HG03039 (cell line): Measurements from ENCODE around the gene MINPP1.
"Not testable (repeated sequence)": the region's sequence is repeated elsewhere in the genome, so short reads cannot be mapped to it uniquely, and the experiment has no call there.

Source experiments
- ATAC-seq: cut with Tn5 transposase; IDR thresholded peaks from one replicate; pipeline ENCODE4 v1.9.1; 2021; ENCODE audit warnings: mild to moderate bottlenecking, moderate library complexity; ENCODE audit not compliant: unreplicated experiment

MINPP1 gene, protein sequence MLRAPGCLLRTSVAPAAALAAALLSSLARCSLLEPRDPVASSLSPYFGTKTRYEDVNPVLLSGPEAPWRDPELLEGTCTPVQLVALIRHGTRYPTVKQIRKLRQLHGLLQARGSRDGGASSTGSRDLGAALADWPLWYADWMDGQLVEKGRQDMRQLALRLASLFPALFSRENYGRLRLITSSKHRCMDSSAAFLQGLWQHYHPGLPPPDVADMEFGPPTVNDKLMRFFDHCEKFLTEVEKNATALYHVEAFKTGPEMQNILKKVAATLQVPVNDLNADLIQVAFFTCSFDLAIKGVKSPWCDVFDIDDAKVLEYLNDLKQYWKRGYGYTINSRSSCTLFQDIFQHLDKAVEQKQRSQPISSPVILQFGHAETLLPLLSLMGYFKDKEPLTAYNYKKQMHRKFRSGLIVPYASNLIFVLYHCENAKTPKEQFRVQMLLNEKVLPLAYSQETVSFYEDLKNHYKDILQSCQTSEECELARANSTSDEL

DNA sequence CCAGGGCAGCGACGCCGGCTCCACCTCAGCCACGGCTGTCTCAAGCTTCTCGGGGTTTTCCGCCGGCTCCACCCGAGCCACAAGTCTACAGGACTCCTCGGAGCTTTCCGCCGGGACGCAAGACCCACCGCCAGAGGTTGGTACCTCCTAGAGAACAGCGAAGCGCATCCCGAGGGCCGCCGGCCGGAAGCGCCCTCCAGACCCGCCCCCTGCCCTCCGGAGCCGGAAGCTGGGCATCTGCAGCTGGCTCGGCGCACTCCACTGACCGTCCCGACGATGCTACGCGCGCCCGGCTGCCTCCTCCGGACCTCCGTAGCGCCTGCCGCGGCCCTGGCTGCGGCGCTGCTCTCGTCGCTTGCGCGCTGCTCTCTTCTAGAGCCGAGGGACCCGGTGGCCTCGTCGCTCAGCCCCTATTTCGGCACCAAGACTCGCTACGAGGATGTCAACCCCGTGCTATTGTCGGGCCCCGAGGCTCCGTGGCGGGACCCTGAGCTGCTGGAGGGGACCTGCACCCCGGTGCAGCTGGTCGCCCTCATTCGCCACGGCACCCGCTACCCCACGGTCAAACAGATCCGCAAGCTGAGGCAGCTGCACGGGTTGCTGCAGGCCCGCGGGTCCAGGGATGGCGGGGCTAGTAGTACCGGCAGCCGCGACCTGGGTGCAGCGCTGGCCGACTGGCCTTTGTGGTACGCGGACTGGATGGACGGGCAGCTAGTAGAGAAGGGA lies at the start of gene MINPP1:
MINPP1 (plus strand) TSS at position 254 of the 726 bp plus-strand sequence; CDS start at position 277, 23 bp downstream.
- ATAC-seq: peak; percentile 85

DNA sequence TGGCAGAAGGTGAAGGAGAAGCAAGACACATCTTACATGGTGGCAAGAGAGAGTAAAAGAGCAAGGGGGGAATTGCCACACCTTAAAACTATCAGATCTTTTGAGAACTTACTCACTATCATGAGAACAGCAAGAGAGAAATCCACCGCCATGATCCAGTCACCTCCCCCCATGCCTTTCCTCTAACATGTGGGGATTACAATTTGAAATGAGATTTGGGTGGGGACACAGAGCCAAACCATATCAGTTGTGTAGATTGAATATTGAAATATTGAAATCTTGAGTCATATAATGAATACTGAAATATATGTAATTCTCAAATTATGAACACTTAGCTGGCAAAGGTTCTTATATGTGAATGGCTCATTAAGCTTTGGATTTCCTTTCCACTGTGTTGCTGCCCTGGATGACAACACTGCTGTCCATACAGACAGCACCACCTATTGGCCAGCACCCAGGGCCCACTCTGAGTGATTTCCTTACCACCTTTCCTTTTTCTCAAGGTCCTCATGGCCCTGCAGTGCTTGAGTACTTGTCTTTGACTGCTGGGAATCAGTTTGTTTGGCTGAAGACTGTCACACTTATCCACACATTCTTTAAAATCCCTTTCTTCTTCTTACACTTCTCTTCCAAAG lies 48.0 kb upstream of the MINPP1 start:
- ATAC-seq: not testable (repeated sequence)

- not testable (repeated sequence) for ATAC-seq
These were observed 42.9 kb upstream of the MINPP1 start for GRCh38 chr10:87461751-87462150.

GRCh38 chr10:87466849-87467248 lies 37.8 kb upstream of the MINPP1 start:
- ATAC-seq: not testable (repeated sequence)

DNA sequence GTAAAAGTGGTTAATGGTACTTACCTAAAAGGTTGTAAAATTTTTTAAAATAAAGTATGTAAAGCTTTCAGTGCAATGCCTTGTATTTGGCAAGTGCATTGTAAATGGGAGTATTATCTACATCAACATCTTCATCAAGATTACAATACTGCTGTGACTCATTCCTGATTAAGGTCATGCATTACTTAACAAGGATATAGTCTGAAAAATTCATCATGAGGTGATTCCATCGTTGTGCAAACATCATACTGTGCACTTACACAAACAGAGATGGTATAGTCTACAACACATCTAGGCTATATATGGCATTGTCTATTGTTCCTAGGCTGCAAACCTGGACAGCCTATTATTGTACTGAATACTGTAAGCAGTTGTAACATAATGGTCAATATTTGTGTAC lies 16.0 kb upstream of the MINPP1 start:
- ATAC-seq: not testable (repeated sequence)

- ATAC-seq: not testable (repeated sequence)
These were observed 14.4 kb upstream of the MINPP1 start for GRCh38 chr10:87490285-87490684.

DNA sequence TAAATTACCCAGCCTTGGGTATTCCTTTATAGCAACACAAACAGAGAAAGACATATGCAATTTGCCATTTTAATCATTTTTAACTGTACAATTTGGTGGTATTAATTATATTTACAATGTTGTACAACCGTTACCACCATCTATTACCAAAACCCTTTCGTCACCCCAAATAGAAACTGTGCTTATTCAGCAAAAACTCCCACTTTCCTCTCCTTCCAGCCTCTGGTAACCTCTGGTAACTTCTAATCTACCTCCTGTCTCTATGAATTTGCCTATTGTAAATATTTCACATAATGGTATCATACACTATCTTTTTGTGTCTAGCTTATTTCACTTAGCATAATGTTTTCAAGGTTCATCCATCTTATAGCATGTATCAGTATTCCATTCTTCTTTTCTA lies 12.2 kb upstream of the MINPP1 start:
- not testable (repeated sequence) for ATAC-seq

GRCh38 chr10:87495446-87495845 lies 9.2 kb upstream of the MINPP1 start:
- not testable (repeated sequence) for ATAC-seq

- not testable (repeated sequence) for ATAC-seq
These were observed 7.3 kb upstream of the MINPP1 start for GRCh38 chr10:87497386-87497785.

DNA sequence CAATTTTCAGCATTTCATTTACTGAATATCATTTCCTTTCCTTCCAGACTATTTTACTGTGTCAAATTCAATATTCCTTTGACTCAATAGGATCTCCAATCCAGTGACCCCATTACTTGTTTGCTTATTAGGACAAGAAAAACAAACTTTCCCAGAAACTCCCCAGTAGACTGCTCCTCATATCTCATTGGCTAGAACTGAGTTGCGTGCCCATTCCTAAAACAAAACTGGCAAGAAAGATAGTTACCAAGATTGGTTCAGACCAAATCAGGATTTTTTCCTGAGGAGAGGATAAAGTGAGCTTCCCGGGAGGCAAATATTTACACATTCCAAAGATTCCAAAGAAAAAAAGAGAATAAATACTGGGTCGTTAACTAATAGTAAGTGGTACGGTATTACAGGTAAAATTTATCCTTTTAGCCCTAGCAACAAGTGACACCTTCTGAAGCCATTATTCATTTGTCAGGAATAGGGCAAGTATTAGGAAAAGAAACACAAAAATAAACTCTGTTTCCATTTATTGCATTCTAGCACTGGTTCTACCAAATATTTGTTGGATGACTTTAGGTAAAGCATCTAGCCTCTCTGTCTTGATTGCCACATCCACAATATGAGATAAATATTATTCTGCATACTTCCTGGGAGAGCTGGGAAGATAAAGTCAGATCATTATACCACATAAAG lies 6.4 kb upstream of the MINPP1 start:
- not testable (repeated sequence) for ATAC-seq

DNA sequence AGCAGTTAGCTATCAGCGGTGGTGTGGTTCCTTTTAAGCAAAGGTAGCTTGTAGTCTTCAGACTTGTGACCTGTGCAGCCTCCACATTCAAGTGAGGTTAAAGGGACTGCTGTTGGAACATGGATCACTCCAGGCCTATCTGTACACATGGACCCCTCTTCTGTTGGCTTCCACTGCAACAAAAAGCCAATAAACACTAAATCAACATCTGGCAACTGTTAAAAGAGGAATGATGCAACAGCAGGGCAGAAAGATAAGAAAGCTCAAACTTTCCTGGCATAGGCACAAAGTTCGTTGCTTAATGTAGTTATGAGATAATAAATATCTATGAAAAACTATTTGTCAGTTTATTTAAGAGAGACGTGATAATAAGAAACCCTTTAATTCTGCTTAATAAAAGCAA lies 4.0 kb upstream of the MINPP1 start:
- ATAC-seq: no peak

- ATAC-seq: no peak
These were observed 1.3 kb upstream of the MINPP1 start for GRCh38 chr10:87503401-87503800.

GRCh38 chr10:87503886-87504285 lies 807 bp upstream of the MINPP1 start:
- ATAC-seq: no peak

DNA sequence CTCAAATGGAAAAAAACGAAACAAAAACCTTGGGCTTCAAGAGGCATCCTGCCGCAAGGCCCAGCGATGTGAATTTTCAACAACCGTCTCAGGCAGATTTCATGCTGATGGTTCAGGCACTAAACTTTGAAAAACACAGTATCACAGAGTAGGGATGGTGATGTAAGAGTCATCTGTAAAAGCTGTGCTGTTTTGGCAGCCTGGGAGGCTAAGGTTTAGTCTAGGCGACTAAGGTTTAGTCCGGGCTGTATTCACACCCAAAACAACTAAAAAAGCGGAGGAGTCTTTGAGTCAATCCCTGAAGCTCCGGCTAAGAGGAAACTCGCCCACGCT lies 420 bp upstream of the MINPP1 start:
- no peak for ATAC-seq

DNA sequence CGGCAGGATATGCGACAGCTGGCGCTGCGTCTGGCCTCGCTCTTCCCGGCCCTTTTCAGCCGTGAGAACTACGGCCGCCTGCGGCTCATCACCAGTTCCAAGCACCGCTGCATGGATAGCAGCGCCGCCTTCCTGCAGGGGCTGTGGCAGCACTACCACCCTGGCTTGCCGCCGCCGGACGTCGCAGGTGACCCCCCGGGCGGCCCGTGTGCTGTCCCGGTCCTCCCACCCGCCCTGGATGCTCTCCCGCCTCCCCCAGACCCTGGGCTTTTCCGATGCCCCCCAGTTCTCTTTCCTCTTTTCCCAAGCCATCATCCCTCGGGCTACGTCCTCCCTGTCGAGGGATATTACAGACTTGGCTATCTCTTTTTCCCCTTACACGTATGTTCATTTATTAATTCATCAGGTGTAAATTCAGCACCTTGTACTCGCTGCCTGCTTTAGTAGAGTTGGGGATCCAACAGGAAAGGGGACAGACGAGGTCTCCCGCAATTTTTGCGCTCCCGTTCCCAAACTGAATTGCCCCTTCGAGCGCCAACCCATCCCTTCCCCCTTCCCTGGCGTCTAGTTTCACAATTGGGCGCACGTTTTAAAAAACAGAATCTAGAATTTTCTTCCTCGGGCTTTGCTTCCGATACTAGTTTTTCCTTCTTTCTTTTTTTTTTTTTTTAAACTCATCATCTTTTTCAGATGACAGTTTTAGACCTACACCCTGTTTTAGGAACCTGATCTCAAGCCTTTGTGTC lies 846 bp downstream of the MINPP1 start:
- peak; percentile 55 for ATAC-seq

DNA sequence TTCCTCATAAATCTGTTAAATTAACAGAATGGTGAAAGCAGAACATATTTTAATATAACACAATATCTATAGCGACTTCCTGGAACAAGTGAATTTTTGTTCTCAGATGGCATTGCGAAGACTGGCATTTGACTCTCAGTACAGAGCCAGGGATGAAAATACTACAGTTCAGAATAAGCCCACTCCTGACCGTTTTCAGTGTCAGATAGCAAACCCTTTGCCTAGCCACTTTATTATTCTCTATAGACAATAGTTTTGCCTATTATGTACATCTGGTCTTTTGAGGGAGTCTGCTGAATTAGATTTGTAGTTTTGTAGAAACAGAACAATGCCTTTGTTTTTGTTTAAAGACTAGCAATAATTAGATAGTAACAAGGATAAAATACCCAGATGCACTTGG lies 2.3 kb downstream of the MINPP1 start:
- ATAC-seq: no peak

DNA sequence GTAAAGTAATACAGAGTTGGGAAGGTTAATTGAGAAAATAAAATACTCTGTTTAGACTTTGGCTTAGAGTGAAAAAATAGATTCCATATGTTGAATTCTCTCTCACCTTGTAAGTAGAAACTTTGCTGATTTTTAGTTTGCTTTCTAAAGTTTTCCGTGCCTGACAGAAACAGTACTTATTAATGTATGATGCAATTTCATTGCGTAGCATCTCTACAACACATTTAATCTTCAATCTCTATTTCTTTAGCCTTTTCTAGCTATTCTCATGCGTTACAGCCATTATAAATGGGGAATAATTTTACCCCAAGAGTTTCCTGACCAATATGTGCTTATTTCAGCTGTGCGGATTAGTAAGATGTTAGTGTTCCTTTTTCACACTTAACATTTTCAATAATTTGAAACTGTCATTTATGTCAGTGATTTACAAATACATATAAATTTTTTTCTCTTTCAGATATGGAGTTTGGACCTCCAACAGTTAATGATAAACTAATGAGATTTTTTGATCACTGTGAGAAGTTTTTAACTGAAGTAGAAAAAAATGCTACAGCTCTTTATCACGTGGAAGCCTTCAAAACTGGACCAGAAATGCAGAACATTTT lies 3.3 kb downstream of the MINPP1 start:
- ATAC-seq: no peak

DNA sequence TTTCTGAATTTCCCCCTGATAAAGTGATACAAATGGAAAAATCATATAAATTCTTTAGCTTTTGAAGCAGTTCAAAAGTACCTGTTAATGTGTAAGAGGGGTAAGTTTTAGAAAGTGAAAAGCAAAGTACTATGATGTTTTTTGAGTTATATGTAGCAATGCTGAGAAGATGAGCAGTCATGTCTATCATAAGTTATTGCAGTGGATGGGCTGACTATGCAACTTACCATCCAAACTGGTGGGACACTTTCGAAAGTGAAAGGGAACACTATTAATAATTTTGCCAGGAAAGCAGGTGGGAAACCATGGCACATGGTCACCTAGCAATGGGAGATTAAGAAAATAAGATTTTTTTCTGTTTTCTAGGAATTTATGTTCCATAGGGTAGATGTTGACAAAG lies 4.1 kb downstream of the MINPP1 start:
- no peak for ATAC-seq

DNA sequence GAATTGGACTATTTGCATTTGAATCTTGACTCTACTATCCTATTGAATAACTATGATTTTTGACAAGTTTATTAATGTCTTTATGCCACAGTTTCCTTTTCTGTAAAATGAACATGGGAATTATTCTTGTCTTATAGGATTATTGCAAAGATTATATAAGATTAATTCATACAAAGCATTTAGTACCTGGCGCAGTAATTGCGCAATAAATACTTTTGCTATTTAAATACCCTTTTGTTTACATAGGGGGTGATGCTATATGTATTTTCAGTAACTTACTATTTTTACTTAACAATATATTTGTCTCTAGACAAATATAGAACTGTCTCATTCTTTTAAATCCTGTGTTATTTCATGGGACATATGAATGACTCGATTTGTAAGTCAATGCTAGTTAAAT lies 5.3 kb downstream of the MINPP1 start:
- ATAC-seq: no peak

- no peak for ATAC-seq
These were observed 6.8 kb downstream of the MINPP1 start for GRCh38 chr10:87511526-87511925.
